Subcutaneous adipose tissue (tissue), 4 donors: ENCODE data around the gene FN1. TPM values are rescaled to one million over a fixed set of nuclear protein-coding genes. Genes with fewer than 3 reads are reported as not detected.

Experiments used
- CTCF ChIP-seq: fragments of 450-650 bp; IDR thresholded peaks from one replicate; pipeline ENCODE4 v1.5.1; 2016; ENCODE audit warnings: low read depth, mild to moderate bottlenecking, control low read depth, antibody characterized with exemption, moderate library complexity
- total RNA-seq, 4 donors: library from RNA; depleted of rRNA; stranded (reverse); fragments of >200 nt; gene quantifications; one replicate each; pipeline ENCODE4 v1.1.0, GENCODE V29; 2016

The FN1 gene
- total RNA-seq, 4 donors from 2014 or later = 80.4 to 1,315 (median 407) TPM

GRCh38 chr2:215370112-215370965 is 65.5 kb downstream of the FN1 start:
- TF ChIP-seq CTCF = no peak

DNA sequence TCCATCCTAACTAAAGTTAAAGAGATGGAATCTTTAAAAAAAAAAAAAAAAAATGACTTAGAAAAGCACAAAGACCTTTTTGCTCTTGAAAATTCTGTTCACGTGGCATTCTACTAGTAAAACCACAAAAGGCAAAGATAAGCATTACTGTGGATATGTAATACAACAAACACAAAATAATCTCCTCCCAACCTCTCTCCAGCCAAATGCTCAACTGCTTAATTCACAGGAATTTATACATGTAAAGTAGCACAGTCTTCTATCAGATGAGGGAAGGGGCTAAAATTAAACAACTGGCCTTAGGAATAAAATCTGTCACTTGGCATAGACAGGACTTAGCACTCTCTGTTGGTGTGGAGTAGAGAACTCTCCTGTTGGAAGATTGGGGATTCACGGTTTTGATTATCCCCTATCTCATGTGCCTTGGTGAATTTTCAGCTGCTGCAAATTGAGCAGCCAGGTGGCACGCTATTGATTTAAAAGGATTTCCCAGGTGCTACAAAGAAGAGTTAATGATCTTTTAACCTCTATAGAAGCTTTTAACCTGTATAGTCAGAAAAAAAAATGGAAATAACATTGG is 66.6 kb downstream of the FN1 start:
- TF ChIP-seq CTCF = no peak

DNA sequence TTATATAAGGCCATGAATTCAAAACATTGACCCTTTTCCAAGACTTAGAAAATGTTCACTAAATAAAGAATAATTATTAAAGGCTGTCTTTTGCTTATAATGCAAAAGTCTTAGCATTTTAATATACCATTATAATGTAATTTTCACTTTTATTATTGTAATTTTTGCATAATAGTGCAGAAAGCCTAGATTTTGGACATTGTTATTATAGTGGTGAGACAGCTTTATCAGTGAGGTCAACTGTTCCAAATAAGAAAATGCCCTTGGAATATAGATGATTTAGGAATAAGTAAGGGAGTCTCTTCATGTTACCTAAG is 67.4 kb downstream of the FN1 start:
- no peak for TF ChIP-seq CTCF

GRCh38 chr2:215367662-215368492 is 68.0 kb downstream of the FN1 start:
- no peak for TF ChIP-seq CTCF

- TF ChIP-seq CTCF = no peak
These were observed 69.3 kb downstream of the FN1 start for GRCh38 chr2:215366440-215367032.

GRCh38 chr2:215365184-215365658 is 70.6 kb downstream of the FN1 start:
- TF ChIP-seq CTCF = no peak
